ENCODE data around the gene KANK4.

Gene KANK4

GRCh38 chr1:62288224-62288623 lies 31.0 kb downstream of the KANK4 start:
- no peak overlapping the region for H2BK15ac ChIP-seq (ENCODE audit: low read length)
- no peaks in the 10 kb centered on the region for H3K79me1 ChIP-seq (ENCODE audit: low read depth, low read length)
- no peak overlapping the region for H3K14ac ChIP-seq (ENCODE audit: low read length)
- H3K9ac ChIP-seq (ENCODE audit: low read depth, low read length, poor library complexity) = no peak overlapping the region
- no peak overlapping the region for H2BK12ac ChIP-seq (ENCODE audit: low read length)
- WGBS, 2 donors (ENCODE audit: extremely low coverage in 2 of 2, insufficient read length in 2 of 2, insufficient replicate concordance in 1 of 2) = no CpG with 5 or more reads among the region's 2 CpGs
- H4K8ac ChIP-seq (ENCODE audit: low read depth, low read length) = no peak overlapping the region
- H3K4me2 ChIP-seq (ENCODE audit: insufficient read depth, low read length, poor library complexity, severe bottlenecking) = no peak overlapping the region
- H3K4me3 ChIP-seq (ENCODE audit: low read length in 2 of 2) = no peak overlapping the region
- peak overlapping the region; percentile 18 for H3K27ac ChIP-seq (replicated peaks; ENCODE audit: low read length)
- no peak overlapping the region for H3K4ac ChIP-seq (ENCODE audit: low read length)
- no peak overlapping the region for H2BK5ac ChIP-seq (ENCODE audit: low read length)
- H2AFZ ChIP-seq (ENCODE audit: low read length) = no peak overlapping the region
- H4K91ac ChIP-seq (ENCODE audit: low read depth, low read length, poor library complexity) = no peak overlapping the region
- no peak for DNase-seq (ENCODE audit: low spot score)
- no peak overlapping the region for H2BK120ac ChIP-seq (ENCODE audit: low read depth, low read length)
- H3K27me3 ChIP-seq (ENCODE audit: control insufficient read depth in 3 of 3, insufficient read depth in 3 of 3, low read depth in 1 of 3, low read length in 3 of 3) = peaks cover 0 to 33% (median 6%) of the 10 kb centered on the region in 3 experiments
- no peak overlapping the region for H3K23ac ChIP-seq (ENCODE audit: low read depth, low read length, poor library complexity)
- no peaks in the 10 kb centered on the region for H3K9me3 ChIP-seq (replicated peaks in 1 of 2; ENCODE audit: control insufficient read depth in 2 of 2, insufficient read depth in 1 of 2, low read depth in 1 of 2, low read length in 2 of 2)
- peaks cover 13 to 33% of the 10 kb centered on the region in 2 donors for H3K4me1 ChIP-seq (ENCODE audit: control insufficient read depth in 2 of 2, insufficient read depth in 1 of 2, low read depth in 1 of 2, low read length in 2 of 2)
- no peaks in the 10 kb centered on the region for H3K36me3 ChIP-seq (replicated peaks in 1 of 2; ENCODE audit: control insufficient read depth in 2 of 2, insufficient read depth in 2 of 2, low read length in 2 of 2)
- no peak overlapping the region for H2AK5ac ChIP-seq (ENCODE audit: low read depth, low read length)
- no peak overlapping the region for H3K18ac ChIP-seq (ENCODE audit: low read length)

GRCh38 chr1:62286786-62287224 lies 32.4 kb downstream of the KANK4 start:
- H3K36me3 ChIP-seq (replicated peaks in 1 of 2; ENCODE audit: control insufficient read depth in 2 of 2, insufficient read depth in 2 of 2, low read length in 2 of 2) = no peaks in the 10 kb centered on the region
- H3K4me3 ChIP-seq (ENCODE audit: low read length in 2 of 2) = no peak overlapping the region
- H2BK120ac ChIP-seq (ENCODE audit: low read depth, low read length) = no peak overlapping the region
- H2AK5ac ChIP-seq (ENCODE audit: low read depth, low read length) = no peak overlapping the region
- peak overlapping the region; percentile 44 for H3K18ac ChIP-seq (ENCODE audit: low read length)
- H2BK15ac ChIP-seq (ENCODE audit: low read length) = no peak overlapping the region
- no peak overlapping the region for H3K14ac ChIP-seq (ENCODE audit: low read length)
- H3K4me2 ChIP-seq (ENCODE audit: insufficient read depth, low read length, poor library complexity, severe bottlenecking) = peak overlapping the region; percentile 55
- no peak overlapping the region for H2BK12ac ChIP-seq (ENCODE audit: low read length)
- no peak for DNase-seq (ENCODE audit: low spot score)
- H2BK5ac ChIP-seq (ENCODE audit: low read length) = no peak overlapping the region
- no peak overlapping the region for H3K9ac ChIP-seq (ENCODE audit: low read depth, low read length, poor library complexity)
- H3K23ac ChIP-seq (ENCODE audit: low read depth, low read length, poor library complexity) = no peak overlapping the region
- no peak overlapping the region for H3K4ac ChIP-seq (ENCODE audit: low read length)
- H3K9me3 ChIP-seq (replicated peaks in 1 of 2; ENCODE audit: control insufficient read depth in 2 of 2, insufficient read depth in 1 of 2, low read depth in 1 of 2, low read length in 2 of 2) = no peaks in the 10 kb centered on the region
- no peak overlapping the region for H4K8ac ChIP-seq (ENCODE audit: low read depth, low read length)
- no CpG with 5 or more reads among the region's 9 CpGs for WGBS, 2 donors (ENCODE audit: extremely low coverage in 2 of 2, insufficient read length in 2 of 2, insufficient replicate concordance in 1 of 2)
- H4K91ac ChIP-seq (ENCODE audit: low read depth, low read length, poor library complexity) = no peak overlapping the region
- H3K4me1 ChIP-seq (ENCODE audit: control insufficient read depth in 2 of 2, insufficient read depth in 1 of 2, low read depth in 1 of 2, low read length in 2 of 2) = peaks cover 13 to 39% of the 10 kb centered on the region in 2 donors
- peak overlapping the region; percentile 68 for H2AFZ ChIP-seq (ENCODE audit: low read length)
- H3K27me3 ChIP-seq (ENCODE audit: control insufficient read depth in 3 of 3, insufficient read depth in 3 of 3, low read depth in 1 of 3, low read length in 3 of 3) = peaks cover 0 to 41% (median 6%) of the 10 kb centered on the region in 3 experiments
- H3K79me1 ChIP-seq (ENCODE audit: low read depth, low read length) = no peaks in the 10 kb centered on the region
- H3K27ac ChIP-seq (replicated peaks; ENCODE audit: low read length) = peak overlapping the region; percentile 11

GRCh38 chr1:62285984-62286785 lies 33.0 kb downstream of the KANK4 start:
- Histone ChIP-seq H3K4me2 (ENCODE audit: insufficient read depth, low read length, poor library complexity, severe bottlenecking) (peak overlapping the region; percentile 55), H3K14ac (ENCODE audit: low read length) (no peak overlapping the region), H2BK15ac (ENCODE audit: low read length) (no peak overlapping the region), H3K4ac (ENCODE audit: low read length) (no peak overlapping the region), H3K9me3 (replicated peaks in 1 of 2; ENCODE audit: control insufficient read depth in 2 of 2, insufficient read depth in 1 of 2, low read depth in 1 of 2, low read length in 2 of 2) (no peaks in the 10 kb centered on the region), H3K27ac (replicated peaks; ENCODE audit: low read length) (no peak overlapping the region), H3K9ac (ENCODE audit: low read depth, low read length, poor library complexity) (no peak overlapping the region), H2BK5ac (ENCODE audit: low read length) (no peak overlapping the region), H2BK12ac (ENCODE audit: low read length) (no peak overlapping the region), H4K91ac (ENCODE audit: low read depth, low read length, poor library complexity) (no peak overlapping the region), H3K4me1 (ENCODE audit: control insufficient read depth in 2 of 2, insufficient read depth in 1 of 2, low read depth in 1 of 2, low read length in 2 of 2) (peaks cover 13 to 39% of the 10 kb centered on the region in 2 donors), H3K18ac (ENCODE audit: low read length) (peak overlapping the region; percentile 49), H2BK120ac (ENCODE audit: low read depth, low read length) (no peak overlapping the region), H3K36me3 (replicated peaks in 1 of 2; ENCODE audit: control insufficient read depth in 2 of 2, insufficient read depth in 2 of 2, low read length in 2 of 2) (no peaks in the 10 kb centered on the region), H2AK5ac (ENCODE audit: low read depth, low read length) (no peak overlapping the region), H4K8ac (ENCODE audit: low read depth, low read length) (no peak overlapping the region), H2AFZ (ENCODE audit: low read length) (peak overlapping the region; percentile 68), H3K4me3 (ENCODE audit: low read length in 2 of 2) (no peak overlapping the region), H3K27me3 (ENCODE audit: control insufficient read depth in 3 of 3, insufficient read depth in 3 of 3, low read depth in 1 of 3, low read length in 3 of 3) (peaks cover 0 to 41% (median 6%) of the 10 kb centered on the region in 3 experiments), H3K79me1 (ENCODE audit: low read depth, low read length) (no peaks in the 10 kb centered on the region), H3K23ac (ENCODE audit: low read depth, low read length, poor library complexity) (no peak overlapping the region)
- no CpG with 5 or more reads among the region's 20 CpGs for WGBS, 2 donors (ENCODE audit: extremely low coverage in 2 of 2, insufficient read length in 2 of 2, insufficient replicate concordance in 1 of 2)
- no peak for DNase-seq (ENCODE audit: low spot score)

GRCh38 chr1:62285440-62285839 lies 33.8 kb downstream of the KANK4 start:
- Histone ChIP-seq H3K36me3 (replicated peaks in 1 of 2; ENCODE audit: control insufficient read depth in 2 of 2, insufficient read depth in 2 of 2, low read length in 2 of 2) (no peaks in the 10 kb centered on the region), H2BK12ac (ENCODE audit: low read length) (no peak overlapping the region), H3K27me3 (ENCODE audit: control insufficient read depth in 3 of 3, insufficient read depth in 3 of 3, low read depth in 1 of 3, low read length in 3 of 3) (peaks cover 0 to 41% (median 6%) of the 10 kb centered on the region in 3 experiments), H3K9ac (ENCODE audit: low read depth, low read length, poor library complexity) (no peak overlapping the region), H2AK5ac (ENCODE audit: low read depth, low read length) (no peak overlapping the region), H3K4me3 (ENCODE audit: low read length in 2 of 2) (no peak overlapping the region), H3K23ac (ENCODE audit: low read depth, low read length, poor library complexity) (no peak overlapping the region), H3K4me1 (ENCODE audit: control insufficient read depth in 2 of 2, insufficient read depth in 1 of 2, low read depth in 1 of 2, low read length in 2 of 2) (peaks cover 13 to 39% of the 10 kb centered on the region in 2 donors), H2BK120ac (ENCODE audit: low read depth, low read length) (no peak overlapping the region), H2AFZ (ENCODE audit: low read length) (peak overlapping the region; percentile 68), H4K91ac (ENCODE audit: low read depth, low read length, poor library complexity) (no peak overlapping the region), H3K14ac (ENCODE audit: low read length) (no peak overlapping the region), H3K18ac (ENCODE audit: low read length) (no peak overlapping the region), H3K9me3 (replicated peaks in 1 of 2; ENCODE audit: control insufficient read depth in 2 of 2, insufficient read depth in 1 of 2, low read depth in 1 of 2, low read length in 2 of 2) (peaks cover 0 to 3% of the 10 kb centered on the region in 2 donors), H2BK15ac (ENCODE audit: low read length) (no peak overlapping the region), H3K79me1 (ENCODE audit: low read depth, low read length) (no peaks in the 10 kb centered on the region), H3K4ac (ENCODE audit: low read length) (no peak overlapping the region), H4K8ac (ENCODE audit: low read depth, low read length) (no peak overlapping the region), H3K27ac (replicated peaks; ENCODE audit: low read length) (no peak overlapping the region), H3K4me2 (ENCODE audit: insufficient read depth, low read length, poor library complexity, severe bottlenecking) (no peak overlapping the region), H2BK5ac (ENCODE audit: low read length) (no peak overlapping the region)
- DNase-seq (ENCODE audit: low spot score) = no peak
- no CpG with 5 or more reads among the region's 1 CpG for WGBS, 2 donors (ENCODE audit: extremely low coverage in 2 of 2, insufficient read length in 2 of 2, insufficient replicate concordance in 1 of 2)
